Measurements from ENCODE around the gene ZFAND3. TPM values are rescaled to one million over a fixed set of nuclear protein-coding genes. Genes with fewer than 3 reads are reported as not detected.
"Not testable (repeated sequence)": the region's sequence is repeated elsewhere in the genome, so short reads cannot be mapped to it uniquely, and the experiment has no call there.

ZFAND3 gene
- polyA plus RNA-seq, 1 donor (not counting 4 experiments of a cell fraction or from before 2014, with no cell fraction given) = 19.6 TPM

DNA sequence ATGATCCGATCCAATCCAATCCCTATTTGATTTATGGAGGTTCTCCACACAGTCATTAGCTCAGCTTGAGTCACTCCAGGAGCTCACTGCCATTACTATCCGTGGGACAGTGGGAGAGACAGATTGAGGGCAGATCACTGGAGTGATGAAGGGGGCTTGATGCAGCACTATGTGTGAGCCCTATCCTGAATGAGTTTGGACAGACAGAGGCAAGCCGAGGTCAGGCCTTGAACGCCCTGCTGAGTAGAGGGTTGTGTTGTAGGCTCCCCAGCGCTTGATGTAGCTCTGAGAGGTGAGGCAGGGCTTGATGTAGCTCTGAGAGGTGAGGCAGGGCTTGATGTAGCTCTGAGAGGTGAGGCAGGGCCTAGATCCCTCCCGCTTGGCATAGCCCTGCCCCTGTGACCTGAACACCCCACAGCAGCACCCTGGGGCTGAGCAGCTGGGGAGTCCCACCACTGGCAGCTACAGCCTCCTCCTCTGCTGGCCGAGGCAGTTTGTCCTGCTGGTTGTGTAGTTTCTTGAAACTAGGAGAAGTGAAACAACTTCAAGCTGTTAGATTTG, 58.7 kb downstream of the ZFAND3 start:
- Histone ChIP-seq H3K4me1 (ENCODE audit: control insufficient read depth, extremely low read depth, insufficient read depth, low read length) (no peaks in the 10 kb centered on the region), H3K27me3 (ENCODE audit: control insufficient read depth, extremely low read depth, insufficient read depth, low read length) (no peaks in the 10 kb centered on the region), H3K9me3 (ENCODE audit: control insufficient read depth, low read depth, low read length) (no peaks in the 10 kb centered on the region), H4K20me1 (ENCODE audit: control insufficient read depth, extremely low read depth, insufficient read depth, low read length) (peaks cover 24% of the 10 kb centered on the region), H3K27ac (ENCODE audit: control insufficient read depth, insufficient read depth, low read length) (no peak overlapping the region), H3K4me2 (ENCODE audit: control insufficient read depth, extremely low read depth, insufficient read depth, low read depth, low read length) (no peak overlapping the region), H3K9me1 (ENCODE audit: control insufficient read depth, extremely low read depth, insufficient read depth, low read length) (no peaks in the 10 kb centered on the region), H2AFZ (ENCODE audit: control insufficient read depth, low read length) (no peak overlapping the region), H3K4me3 (ENCODE audit: control insufficient read depth in 2 of 3, extremely low read depth in 1 of 3, insufficient read depth in 2 of 3, low read depth in 1 of 3, low read length in 3 of 3) (no peak overlapping the region), H3K9ac (ENCODE audit: control insufficient read depth, extremely low read depth, insufficient read depth, low read length) (no peak overlapping the region), H3K79me2 (ENCODE audit: control insufficient read depth, insufficient read depth, low read length) (peaks cover 91% of the 10 kb centered on the region), H3K36me3 (ENCODE audit: control insufficient read depth in 2 of 2, extremely low read depth in 1 of 2, insufficient read depth in 2 of 2, low read length in 2 of 2) (no peaks in the 10 kb centered on the region)
- dilution Hi-C loops (cut with MboI; ENCODE audit: extremely low pct_ligation_motif_present, low sequenced_read_pairs) = no loop called here
- no peak for FAIRE-seq
- no peak for DNase-seq (ENCODE audit: low read depth, low spot score)
- TF ChIP-seq, protein P1, sequence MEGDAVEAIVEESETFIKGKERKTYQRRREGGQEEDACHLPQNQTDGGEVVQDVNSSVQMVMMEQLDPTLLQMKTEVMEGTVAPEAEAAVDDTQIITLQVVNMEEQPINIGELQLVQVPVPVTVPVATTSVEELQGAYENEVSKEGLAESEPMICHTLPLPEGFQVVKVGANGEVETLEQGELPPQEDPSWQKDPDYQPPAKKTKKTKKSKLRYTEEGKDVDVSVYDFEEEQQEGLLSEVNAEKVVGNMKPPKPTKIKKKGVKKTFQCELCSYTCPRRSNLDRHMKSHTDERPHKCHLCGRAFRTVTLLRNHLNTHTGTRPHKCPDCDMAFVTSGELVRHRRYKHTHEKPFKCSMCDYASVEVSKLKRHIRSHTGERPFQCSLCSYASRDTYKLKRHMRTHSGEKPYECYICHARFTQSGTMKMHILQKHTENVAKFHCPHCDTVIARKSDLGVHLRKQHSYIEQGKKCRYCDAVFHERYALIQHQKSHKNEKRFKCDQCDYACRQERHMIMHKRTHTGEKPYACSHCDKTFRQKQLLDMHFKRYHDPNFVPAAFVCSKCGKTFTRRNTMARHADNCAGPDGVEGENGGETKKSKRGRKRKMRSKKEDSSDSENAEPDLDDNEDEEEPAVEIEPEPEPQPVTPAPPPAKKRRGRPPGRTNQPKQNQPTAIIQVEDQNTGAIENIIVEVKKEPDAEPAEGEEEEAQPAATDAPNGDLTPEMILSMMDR (optimal IDR thresholded peaks at IDR 0.05 in 1 of 3, IDR thresholded peaks at IDR 0.05 in 1 of 3, conservative IDR thresholded peaks at IDR 0.05 in 1 of 3; ENCODE audit: extremely low read depth in 1 of 3, insufficient read depth in 2 of 3, low read length in 3 of 3) = no peak
- no peak for TF ChIP-seq EZH2 (IDR thresholded peaks at IDR 0.05; ENCODE audit: low read length)

DNA sequence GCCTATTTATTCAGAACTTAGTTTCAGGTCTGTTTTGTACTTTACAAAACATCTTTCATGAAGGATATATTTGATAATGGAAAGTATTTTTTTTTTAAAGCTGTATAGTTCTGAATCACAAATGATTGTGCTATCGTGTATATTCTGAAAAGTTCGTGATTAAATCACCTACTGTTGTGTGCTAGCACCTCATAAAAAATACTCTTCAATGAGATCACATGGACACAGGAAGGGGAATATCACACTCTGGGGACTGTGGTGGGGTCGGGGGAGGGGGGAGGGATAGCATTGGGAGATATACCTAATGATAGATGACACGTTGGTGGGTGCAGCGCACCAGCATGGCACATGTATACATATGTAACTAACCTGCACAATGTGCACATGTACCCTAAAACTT, 61.1 kb downstream of the ZFAND3 start:
- FAIRE-seq = not testable (repeated sequence)
- H4K20me1 ChIP-seq (ENCODE audit: control insufficient read depth, extremely low read depth, insufficient read depth, low read length) = peaks cover 22% of the 10 kb centered on the region
- peaks cover 87% of the 10 kb centered on the region for H3K79me2 ChIP-seq (ENCODE audit: control insufficient read depth, insufficient read depth, low read length)

DNA sequence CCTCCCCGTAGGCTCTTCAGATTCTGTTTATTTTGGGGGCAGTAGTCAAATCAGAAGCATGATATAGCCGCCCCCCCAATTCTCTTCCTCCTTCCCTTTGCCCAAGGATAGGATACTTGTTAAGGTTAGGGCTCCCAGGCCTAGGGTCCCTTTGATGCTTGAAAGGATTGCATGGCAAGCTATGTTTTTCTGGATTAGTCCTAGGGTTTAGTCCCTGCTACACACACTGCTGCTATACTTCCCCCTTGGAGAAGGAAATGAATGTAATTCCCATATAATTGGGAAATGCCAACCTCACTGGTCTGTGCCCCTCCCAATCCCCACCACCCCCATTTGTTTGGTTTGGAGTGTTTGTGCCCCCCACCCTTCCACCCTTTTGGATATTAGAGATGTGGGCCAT, 62.8 kb downstream of the ZFAND3 start:
- dilution Hi-C loops (cut with MboI; ENCODE audit: extremely low pct_ligation_motif_present, low sequenced_read_pairs) = no loop called here
- peaks cover 22% of the 10 kb centered on the region for H4K20me1 ChIP-seq (ENCODE audit: control insufficient read depth, extremely low read depth, insufficient read depth, low read length)
- H3K9ac ChIP-seq (ENCODE audit: control insufficient read depth, extremely low read depth, insufficient read depth, low read length) = no peak overlapping the region

More for the DNA sequence above, 61.1 kb downstream of the ZFAND3 start:
- H3K4me3 ChIP-seq (ENCODE audit: control insufficient read depth in 2 of 3, extremely low read depth in 1 of 3, insufficient read depth in 2 of 3, low read depth in 1 of 3, low read length in 3 of 3); DNase-seq (ENCODE audit: low read depth, low spot score); H2AFZ ChIP-seq (ENCODE audit: control insufficient read depth, low read length); H3K36me3 ChIP-seq (ENCODE audit: control insufficient read depth in 2 of 2, extremely low read depth in 1 of 2, insufficient read depth in 2 of 2, low read length in 2 of 2); dilution Hi-C loops (cut with MboI; ENCODE audit: extremely low pct_ligation_motif_present, low sequenced_read_pairs); H3K9ac ChIP-seq (ENCODE audit: control insufficient read depth, extremely low read depth, insufficient read depth, low read length); H3K4me2 ChIP-seq (ENCODE audit: control insufficient read depth, extremely low read depth, insufficient read depth, low read depth, low read length); H3K27me3 ChIP-seq (ENCODE audit: control insufficient read depth, extremely low read depth, insufficient read depth, low read length); H3K9me3 ChIP-seq (ENCODE audit: control insufficient read depth, low read depth, low read length); H3K27ac ChIP-seq (ENCODE audit: control insufficient read depth, insufficient read depth, low read length); H3K9me1 ChIP-seq (ENCODE audit: control insufficient read depth, extremely low read depth, insufficient read depth, low read length); H3K4me1 ChIP-seq (ENCODE audit: control insufficient read depth, extremely low read depth, insufficient read depth, low read length): not testable (repeated sequence)

More for the DNA sequence above, 62.8 kb downstream of the ZFAND3 start:
- H3K4me1 ChIP-seq (ENCODE audit: control insufficient read depth, extremely low read depth, insufficient read depth, low read length) = no peaks in the 10 kb centered on the region
- H3K4me3 ChIP-seq (ENCODE audit: control insufficient read depth in 2 of 3, extremely low read depth in 1 of 3, insufficient read depth in 2 of 3, low read depth in 1 of 3, low read length in 3 of 3) = no peak overlapping the region
- no peak for FAIRE-seq
- no peaks in the 10 kb centered on the region for H3K27me3 ChIP-seq (ENCODE audit: control insufficient read depth, extremely low read depth, insufficient read depth, low read length)
- H3K36me3 ChIP-seq (ENCODE audit: control insufficient read depth in 2 of 2, extremely low read depth in 1 of 2, insufficient read depth in 2 of 2, low read length in 2 of 2) = no peaks in the 10 kb centered on the region
- no peak overlapping the region for H3K27ac ChIP-seq (ENCODE audit: control insufficient read depth, insufficient read depth, low read length)
- TF ChIP-seq EZH2 (IDR thresholded peaks at IDR 0.05; ENCODE audit: low read length) = no peak
- TF ChIP-seq, protein P1 (optimal IDR thresholded peaks at IDR 0.05 in 1 of 3, IDR thresholded peaks at IDR 0.05 in 1 of 3, conservative IDR thresholded peaks at IDR 0.05 in 1 of 3; ENCODE audit: extremely low read depth in 1 of 3, insufficient read depth in 2 of 3, low read length in 3 of 3) = no peak
- peaks cover 84% of the 10 kb centered on the region for H3K79me2 ChIP-seq (ENCODE audit: control insufficient read depth, insufficient read depth, low read length)
- H3K4me2 ChIP-seq (ENCODE audit: control insufficient read depth, extremely low read depth, insufficient read depth, low read depth, low read length) = no peak overlapping the region
- no peaks in the 10 kb centered on the region for H3K9me1 ChIP-seq (ENCODE audit: control insufficient read depth, extremely low read depth, insufficient read depth, low read length)
- no peaks in the 10 kb centered on the region for H3K9me3 ChIP-seq (ENCODE audit: control insufficient read depth, low read depth, low read length)
- no peak for DNase-seq (ENCODE audit: low read depth, low spot score)
- no peak overlapping the region for H2AFZ ChIP-seq (ENCODE audit: control insufficient read depth, low read length)

Data from keratinocyte (primary cell).